Keratinocyte (primary cell): ENCODE measurements around the gene IGSF23. TPM values are rescaled to one million over a fixed set of nuclear protein-coding genes. Genes with fewer than 3 reads are reported as not detected.

ENCODE experiments used
- DNase-seq: peaks from one replicate; pipeline ENCODE4 v3.0.0-alpha.2; 2011; ENCODE audit warnings: low read depth, missing footprints, low spot score
- FAIRE-seq: peaks from 2 replicates; lab custom pipeline; 2011; peaks lifted over from hg19 to GRCh38; lab: Jason Lieb, UNC
- H2AFZ ChIP-seq: 2 replicates; pipeline ENCODE4 v1.6.0; 2012; ENCODE audit warnings: low read length, control low read depth, inconsistent platforms; ENCODE audit not compliant: control insufficient read depth
- H3K27ac ChIP-seq: 2 replicates; pipeline ENCODE4 v1.5.1; 2011; ENCODE audit warnings: low read length; ENCODE audit not compliant: control insufficient read depth, insufficient read depth
- H3K27me3 ChIP-seq: 3 replicates; pipeline ENCODE4 v1.6.0; 2011; ENCODE audit warnings: low read length; ENCODE audit not compliant: control insufficient read depth, insufficient read depth; ENCODE audit errors: extremely low read depth
- H3K36me3 ChIP-seq, 2 experiments: 2 replicates in 1 of 2; 3 replicates in 1 of 2; pipeline ENCODE4 v1.5.1; 2011; ENCODE audit warnings: low read length in 2 of 2, mild to moderate bottlenecking in 1 of 2; ENCODE audit not compliant: control insufficient read depth in 2 of 2, insufficient read depth in 2 of 2; ENCODE audit errors: extremely low read depth in 1 of 2
- H3K4me1 ChIP-seq: 3 replicates; pipeline ENCODE4 v1.5.1; 2011; ENCODE audit warnings: low read length; ENCODE audit not compliant: control insufficient read depth, insufficient read depth; ENCODE audit errors: extremely low read depth
- H3K4me2 ChIP-seq: 3 replicates; pipeline ENCODE4 v1.6.0; 2011; ENCODE audit warnings: low read depth, low read length; ENCODE audit not compliant: control insufficient read depth, insufficient read depth; ENCODE audit errors: extremely low read depth
- H3K4me3 ChIP-seq, 3 experiments: fragments of 200-600 bp in 1 of 3; sonication (generic) in 1 of 3; 2 replicates in 2 of 3; 3 replicates in 1 of 3; pipeline ENCODE4 v1.5.1; 2011 to 2016; ENCODE audit warnings: low read length in 3 of 3, mild to moderate bottlenecking in 3 of 3, control low read depth in 2 of 3, inconsistent platforms in 1 of 3, low read depth in 1 of 3, mixed read lengths in 1 of 3, mixed run types in 1 of 3, moderate library complexity in 1 of 3; ENCODE audit not compliant: control insufficient read depth in 2 of 3, insufficient read depth in 2 of 3; ENCODE audit errors: extremely low read depth in 1 of 3
- H3K79me2 ChIP-seq: 2 replicates; pipeline ENCODE4 v1.6.0; 2012; ENCODE audit warnings: low read length; ENCODE audit not compliant: control insufficient read depth, insufficient read depth
- H3K9ac ChIP-seq: 3 replicates; pipeline ENCODE4 v1.6.0; 2011; ENCODE audit warnings: low read length; ENCODE audit not compliant: control insufficient read depth, insufficient read depth; ENCODE audit errors: extremely low read depth
- H3K9me1 ChIP-seq: 3 replicates; pipeline ENCODE4 v1.6.0; 2011; ENCODE audit warnings: low read length; ENCODE audit not compliant: control insufficient read depth, insufficient read depth; ENCODE audit errors: extremely low read depth
- H3K9me3 ChIP-seq: 2 replicates; pipeline ENCODE4 v1.5.1; 2012; ENCODE audit warnings: low read depth, low read length; ENCODE audit not compliant: control insufficient read depth
- H4K20me1 ChIP-seq: 3 replicates; pipeline ENCODE4 v1.6.0; 2011; ENCODE audit warnings: low read length; ENCODE audit not compliant: control insufficient read depth, insufficient read depth; ENCODE audit errors: extremely low read depth
- EZH2 ChIP-seq: IDR thresholded peaks from one replicate; pipeline ENCODE4 v1.6.1; 2012; ENCODE audit warnings: inconsistent platforms, mild to moderate bottlenecking, low read length, moderate library complexity
- dilution Hi-C: fragments of 300-500 bp; cut with MboI; formaldehyde crosslinking; loops from one replicate; pipeline ENCODE4 v1.7.0; 2020; ENCODE audit warnings: low sequenced_read_pairs; ENCODE audit not compliant: extremely low pct_ligation_motif_present
- polyA plus RNA-seq, 5 experiments: library from polyadenylated mRNA; depleted of rRNA in 3 of 5; stranded (reverse) in 3 of 5; stranded (forward) in 1 of 5; unstranded in 1 of 5; fragments of >200 nt; gene quantifications; 1 replicate in 1 of 5; 2 replicates in 3 of 5; 3 replicates in 1 of 5; pipeline versions ENCODE4 v1.2.1 to v1.2.3, GENCODE V29; 2011 to 2012; ENCODE audit warnings: missing spikeins in 2 of 5, low read depth in 1 of 5, low replicate concordance in 1 of 5
- TF ChIP-seq, protein P1 (sequence below), 3 experiments: IDR thresholded peaks in 1 of 3; conservative IDR thresholded peaks in 1 of 3; optimal IDR thresholded peaks in 1 of 3; 2 replicates in 2 of 3; 3 replicates in 1 of 3; pipeline versions ENCODE3 to v1.5.1; 2011; ENCODE audit warnings: low read length in 3 of 3, mild to moderate bottlenecking in 3 of 3, moderate library complexity in 2 of 3, control low read depth in 1 of 3, inconsistent platforms in 1 of 3; ENCODE audit not compliant: insufficient read depth in 2 of 3; ENCODE audit errors: extremely low read depth in 1 of 3

Gene IGSF23
- polyA plus RNA-seq, 1 donor (not counting 4 experiments of a cell fraction or from before 2014, with no cell fraction given), result 0.07 TPM

DNA sequence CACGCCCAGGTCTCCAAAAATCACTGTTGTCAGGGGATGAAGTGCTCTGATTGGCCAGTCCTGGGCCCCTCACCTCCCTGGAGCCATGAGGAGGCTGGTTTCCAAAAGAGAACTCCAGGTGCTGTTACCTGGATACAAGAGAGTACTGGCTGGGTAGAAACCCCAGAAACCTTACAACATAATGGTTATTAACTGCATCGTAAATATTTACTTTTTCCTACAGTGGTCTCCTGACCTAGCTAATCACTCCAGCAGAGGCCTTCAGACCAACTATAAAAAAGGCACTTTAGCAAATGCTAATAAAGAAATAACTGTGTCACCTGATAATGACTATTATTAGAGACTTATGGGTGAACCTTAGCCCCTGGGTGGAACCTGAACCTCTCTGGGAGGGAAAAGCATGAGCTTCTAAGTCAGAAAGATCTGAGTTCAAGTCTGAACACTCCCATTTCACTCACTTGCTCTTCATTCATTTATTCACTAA, 1.5 kb upstream of the IGSF23 start:
- H3K4me3 ChIP-seq, result no peak overlapping the region
- dilution Hi-C loops, result no loop called here

DNA sequence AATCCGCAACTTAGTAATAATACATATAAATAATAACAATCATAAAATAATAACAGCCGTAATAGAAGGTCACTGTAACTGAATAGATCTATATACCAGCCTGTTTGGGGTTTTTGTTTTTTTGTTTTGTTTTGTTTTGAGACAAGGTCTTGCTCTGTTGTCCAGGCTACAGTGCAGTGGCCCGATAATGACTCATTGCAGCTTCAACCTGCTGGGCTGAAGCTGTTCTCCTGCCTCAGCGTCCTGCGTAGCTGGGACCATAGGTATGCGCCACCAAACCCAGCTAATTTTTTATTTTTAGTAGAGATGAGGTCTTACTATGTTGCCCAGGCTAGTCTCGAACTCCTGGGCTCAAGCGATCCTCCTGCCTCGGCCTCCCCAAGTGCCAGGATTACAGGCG, 950 bp downstream of the IGSF23 start:
- Histone ChIP-seq H3K4me2 (no peak overlapping the region), H3K9me1 (no peaks in the 10 kb centered on the region), H4K20me1 (no peaks in the 10 kb centered on the region), H3K27ac (no peak overlapping the region), H2AFZ (no peak overlapping the region), H3K36me3 (no peaks in the 10 kb centered on the region), H3K4me1 (no peaks in the 10 kb centered on the region), H3K79me2 (no peaks in the 10 kb centered on the region), H3K27me3 (no peaks in the 10 kb centered on the region), H3K9me3 (no peaks in the 10 kb centered on the region), H3K9ac (no peak overlapping the region), H3K4me3 (no peak overlapping the region)
- dilution Hi-C loops, result no loop called here
- DNase-seq (no peak), FAIRE-seq (no peak)
- no peak for TF ChIP-seq EZH2
- TF ChIP-seq, protein P1, sequence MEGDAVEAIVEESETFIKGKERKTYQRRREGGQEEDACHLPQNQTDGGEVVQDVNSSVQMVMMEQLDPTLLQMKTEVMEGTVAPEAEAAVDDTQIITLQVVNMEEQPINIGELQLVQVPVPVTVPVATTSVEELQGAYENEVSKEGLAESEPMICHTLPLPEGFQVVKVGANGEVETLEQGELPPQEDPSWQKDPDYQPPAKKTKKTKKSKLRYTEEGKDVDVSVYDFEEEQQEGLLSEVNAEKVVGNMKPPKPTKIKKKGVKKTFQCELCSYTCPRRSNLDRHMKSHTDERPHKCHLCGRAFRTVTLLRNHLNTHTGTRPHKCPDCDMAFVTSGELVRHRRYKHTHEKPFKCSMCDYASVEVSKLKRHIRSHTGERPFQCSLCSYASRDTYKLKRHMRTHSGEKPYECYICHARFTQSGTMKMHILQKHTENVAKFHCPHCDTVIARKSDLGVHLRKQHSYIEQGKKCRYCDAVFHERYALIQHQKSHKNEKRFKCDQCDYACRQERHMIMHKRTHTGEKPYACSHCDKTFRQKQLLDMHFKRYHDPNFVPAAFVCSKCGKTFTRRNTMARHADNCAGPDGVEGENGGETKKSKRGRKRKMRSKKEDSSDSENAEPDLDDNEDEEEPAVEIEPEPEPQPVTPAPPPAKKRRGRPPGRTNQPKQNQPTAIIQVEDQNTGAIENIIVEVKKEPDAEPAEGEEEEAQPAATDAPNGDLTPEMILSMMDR (optimal IDR thresholded peaks at IDR 0.05 in 1 of 3, IDR thresholded peaks at IDR 0.05 in 1 of 3, conservative IDR thresholded peaks at IDR 0.05 in 1 of 3; ENCODE audit: extremely low read depth in 1 of 3, insufficient read depth in 2 of 3, low read length in 3 of 3), result no peak

More for the DNA sequence above, 1.5 kb upstream of the IGSF23 start:
- Histone ChIP-seq H2AFZ (no peak overlapping the region), H4K20me1 (no peaks in the 10 kb centered on the region), H3K9ac (no peak overlapping the region), H3K4me1 (peaks cover 14% of the 10 kb centered on the region), H3K27me3 (no peaks in the 10 kb centered on the region), H3K4me2 (no peak overlapping the region), H3K9me3 (no peaks in the 10 kb centered on the region), H3K9me1 (no peaks in the 10 kb centered on the region), H3K36me3 (no peaks in the 10 kb centered on the region), H3K27ac (no peak overlapping the region), H3K79me2 (no peaks in the 10 kb centered on the region)
- DNase-seq (no peak), FAIRE-seq (no peak)
- TF ChIP-seq EZH2, result no peak
- TF ChIP-seq, protein P1 (optimal IDR thresholded peaks at IDR 0.05 in 1 of 3, IDR thresholded peaks at IDR 0.05 in 1 of 3, conservative IDR thresholded peaks at IDR 0.05 in 1 of 3; ENCODE audit: extremely low read depth in 1 of 3, insufficient read depth in 2 of 3, low read length in 3 of 3), result no peak
